GM23248 (cell line): Measurements from ENCODE around the gene GALNT16.

Experiments
- EZH2 ChIP-seq: fragments of 200-600 bp; sonication (generic); IDR thresholded peaks from 2 replicates; pipeline ENCODE4 v1.6.1; 2018; ENCODE audit warnings: antibody characterized with exemption, mild to moderate bottlenecking; ENCODE audit not compliant: insufficient read depth, poor library complexity, severe bottlenecking
- EZH2phosphoT487 ChIP-seq: fragments of 200-600 bp; sonication (generic); IDR thresholded peaks from 2 replicates; pipeline ENCODE4 v1.6.1; 2018; ENCODE audit warnings: antibody characterized with exemption, moderate library complexity, mild to moderate bottlenecking, low read depth; ENCODE audit not compliant: insufficient read depth

DNA sequence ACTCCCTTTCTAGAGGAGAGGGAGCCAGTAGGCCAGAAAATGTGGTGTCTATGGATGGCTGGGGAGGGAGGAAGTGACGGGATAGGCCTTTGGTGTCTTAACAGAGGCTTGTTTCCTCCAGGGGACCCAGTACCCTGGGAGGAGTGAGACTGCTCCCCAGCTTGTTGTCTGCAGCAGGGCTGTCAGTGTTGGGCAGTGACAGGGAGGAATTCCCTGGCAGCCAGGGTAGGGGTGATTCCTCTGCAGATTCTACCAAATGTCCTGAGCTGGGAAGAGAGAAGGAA lies 64.0 kb downstream of the GALNT16 start:
- TF ChIP-seq EZH2 (no peak), EZH2phosphoT487 (no peak)
